Measurements from ENCODE around the gene RFX4.

GRCh38 chr12:106552228-106552627, 30.6 kb upstream of the RFX4 start:
- no peak for TF ChIP-seq CTCF (IDR thresholded peaks at IDR 0.05)
- TF ChIP-seq POLR2A (IDR thresholded peaks at IDR 0.05): no peak

Measured in lower leg skin (tissue), 3 donors.